GM20431 (cell line): Measurements from ENCODE around the gene MRPL49.

Source experiments
- in situ Hi-C: fragments of 300-500 bp; cut with MseI, MboI; formaldehyde crosslinking; loops from one replicate; pipeline ENCODE4 v1.15.0; 2020; ENCODE audit warnings: low sequenced_read_pairs; ENCODE audit not compliant: unreplicated experiment

MRPL49 gene

DNA sequence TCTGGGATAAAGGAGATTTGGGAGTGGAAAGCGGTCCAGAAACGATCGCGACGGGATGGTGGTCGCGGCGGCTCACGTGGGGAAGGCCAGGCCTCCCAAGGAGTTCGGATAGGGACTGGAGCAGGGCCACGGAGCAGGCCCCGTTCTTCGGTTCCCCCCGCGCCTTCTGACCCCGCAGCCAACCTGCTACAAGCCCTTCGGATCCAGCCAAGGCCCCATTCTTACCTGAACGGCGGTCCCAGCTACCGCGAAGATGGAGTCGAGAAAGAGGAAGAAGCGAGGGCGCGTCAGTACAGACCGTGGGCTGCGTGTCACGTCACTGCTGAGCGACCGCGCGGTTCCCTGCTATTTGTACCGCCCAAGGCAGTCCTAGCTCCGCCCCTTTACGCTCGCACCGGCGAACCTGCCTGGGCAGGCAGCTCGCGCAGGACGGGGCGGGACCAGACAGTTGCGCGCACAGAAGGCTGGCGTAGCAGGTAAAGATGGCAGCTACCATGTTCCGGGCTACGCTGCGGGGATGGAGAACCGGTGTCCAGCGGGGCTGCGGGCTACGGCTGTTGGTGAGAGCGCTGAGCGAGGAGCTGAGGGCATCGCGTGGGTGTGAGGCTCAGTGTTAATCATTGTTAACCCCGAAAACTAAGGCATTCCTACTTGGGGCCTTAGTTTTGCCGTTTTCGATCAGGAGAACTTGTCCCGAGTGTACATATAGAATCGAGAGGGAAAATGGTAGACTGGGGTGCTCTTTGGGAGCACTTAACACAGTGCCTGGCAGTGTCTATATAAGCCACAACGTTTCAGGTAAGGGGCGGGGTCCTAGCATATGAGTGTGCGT is at the start of gene MRPL49, which contains the start of gene FAU:
Gene MRPL49 (plus strand): TSS at position 457 of the 832 bp plus-strand sequence. CDS start 26 bp downstream, at position 483.
Gene FAU (minus strand): TSS at position 270 of the 832 bp plus-strand sequence. CDS start 321 bp downstream, outside the sequence.
- in situ Hi-C loops: no loop called here

DNA sequence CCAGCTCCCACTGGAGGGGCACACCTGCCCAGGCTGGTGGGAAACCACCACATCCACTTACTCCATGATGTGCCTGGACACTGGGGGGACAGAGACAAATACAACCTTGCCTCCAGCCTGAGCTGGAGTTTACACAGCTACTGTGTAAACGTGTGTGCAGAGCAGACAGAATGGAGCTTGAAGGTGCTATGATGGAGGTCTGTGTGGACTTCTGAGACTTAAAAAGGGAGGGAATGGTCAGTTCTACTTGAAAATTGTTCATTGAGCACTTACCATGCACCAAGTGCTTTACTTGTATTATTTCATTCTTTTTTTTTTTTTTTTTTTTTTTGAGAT is 49.5 kb upstream of the MRPL49 start:
- in situ Hi-C loops: no loop called here

DNA sequence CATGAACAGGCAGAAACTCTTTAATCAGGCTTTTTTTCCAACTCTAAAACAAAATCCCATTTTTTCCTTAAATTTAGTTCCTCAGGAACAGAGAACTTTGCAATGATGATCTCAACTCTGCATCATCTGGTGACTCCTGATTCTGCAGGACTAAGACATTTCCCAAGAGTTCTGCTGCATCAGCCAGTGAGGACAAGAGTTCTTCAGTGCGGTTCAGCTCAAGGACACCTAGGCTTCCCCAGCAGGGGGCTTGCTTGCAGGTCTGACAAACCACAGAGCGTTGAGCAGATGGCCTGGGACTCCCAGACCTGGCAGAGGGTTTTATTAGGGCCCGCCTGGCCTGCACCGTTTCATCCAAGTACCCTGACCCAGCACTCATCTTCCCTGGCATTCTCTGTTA is 44.7 kb upstream of the MRPL49 start:
- in situ Hi-C loops: no loop called here

DNA sequence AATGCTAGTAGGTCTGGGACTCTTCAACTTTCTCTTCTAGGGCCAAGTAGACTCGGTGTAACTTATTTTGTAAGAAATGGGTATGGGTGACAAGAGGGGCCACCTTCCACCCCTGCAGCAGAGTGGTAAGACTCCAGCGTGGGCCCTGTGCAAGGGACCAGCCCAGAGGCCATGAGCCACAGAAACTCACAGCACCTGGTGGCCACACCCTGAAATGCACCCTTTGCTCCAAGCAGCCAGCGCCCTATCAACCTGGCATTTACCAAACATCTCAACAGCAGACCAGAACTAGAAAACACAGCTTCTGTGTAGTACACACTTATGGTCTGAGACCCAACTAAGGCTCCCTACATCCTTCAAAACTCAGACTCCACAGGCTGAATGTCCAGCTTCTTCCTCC is 44.0 kb upstream of the MRPL49 start:
- in situ Hi-C loops: no loop called here

DNA sequence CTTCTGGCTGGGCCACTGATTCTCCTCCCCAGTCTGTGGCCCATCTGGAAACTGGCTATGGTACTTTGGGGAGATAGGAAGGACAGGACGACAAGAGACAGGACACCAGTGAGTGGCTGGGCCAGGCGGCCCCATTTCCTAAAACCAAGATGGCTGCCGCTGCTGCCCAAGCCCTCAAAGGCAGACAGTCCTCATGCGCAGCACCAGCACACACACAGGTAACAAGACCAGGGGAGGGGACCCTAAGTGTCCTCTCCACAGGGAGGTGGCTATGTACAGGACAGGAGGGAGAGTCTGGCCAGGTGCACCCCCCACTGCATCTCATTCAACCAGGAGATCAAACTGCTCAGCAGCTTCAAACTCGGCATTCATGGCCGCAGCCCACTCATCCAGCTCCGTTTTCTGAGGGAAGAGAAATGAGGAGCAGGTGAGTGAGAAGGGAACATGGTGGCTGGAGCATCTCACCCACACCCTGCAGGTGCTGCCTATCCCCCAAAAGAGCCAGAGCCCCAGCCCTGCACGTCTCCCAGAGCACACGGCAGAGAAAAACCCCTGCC is 43.3 kb upstream of the MRPL49 start:
- in situ Hi-C loops: no loop called here

DNA sequence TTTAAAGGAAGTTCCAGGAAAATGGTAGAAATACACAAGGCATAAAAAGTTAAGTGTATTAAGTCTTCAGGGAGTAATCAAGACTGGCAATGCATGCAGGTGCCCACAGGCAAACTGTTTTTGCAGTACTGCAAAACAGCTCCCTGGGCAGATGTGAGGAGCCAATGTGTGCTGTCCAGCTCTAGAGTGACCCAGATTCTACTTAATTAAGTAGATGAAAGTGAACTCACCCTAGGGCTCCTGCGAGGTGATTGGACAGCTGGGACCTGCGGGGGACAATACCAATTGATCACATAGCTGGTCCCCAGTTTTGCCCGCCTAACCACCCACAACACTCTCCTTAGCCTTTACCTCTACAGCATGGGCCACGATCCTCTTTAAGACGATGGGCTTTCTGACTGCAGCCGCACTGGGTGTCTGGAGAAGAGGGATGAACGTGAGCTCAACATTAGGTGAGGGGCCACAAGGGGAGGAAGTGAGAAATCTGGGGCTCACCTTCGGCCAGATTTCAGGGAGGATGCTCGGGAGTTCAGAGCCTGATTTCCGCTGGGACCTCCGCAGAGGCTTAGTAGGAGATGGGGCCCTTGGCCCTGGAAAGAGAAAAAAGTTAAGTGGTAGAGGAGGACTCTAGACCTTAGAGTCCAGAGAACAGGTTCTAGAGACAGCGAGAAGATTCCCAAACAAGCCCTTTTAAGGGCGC is 38.8 kb upstream of the MRPL49 start:
- in situ Hi-C loops: no loop called here

DNA sequence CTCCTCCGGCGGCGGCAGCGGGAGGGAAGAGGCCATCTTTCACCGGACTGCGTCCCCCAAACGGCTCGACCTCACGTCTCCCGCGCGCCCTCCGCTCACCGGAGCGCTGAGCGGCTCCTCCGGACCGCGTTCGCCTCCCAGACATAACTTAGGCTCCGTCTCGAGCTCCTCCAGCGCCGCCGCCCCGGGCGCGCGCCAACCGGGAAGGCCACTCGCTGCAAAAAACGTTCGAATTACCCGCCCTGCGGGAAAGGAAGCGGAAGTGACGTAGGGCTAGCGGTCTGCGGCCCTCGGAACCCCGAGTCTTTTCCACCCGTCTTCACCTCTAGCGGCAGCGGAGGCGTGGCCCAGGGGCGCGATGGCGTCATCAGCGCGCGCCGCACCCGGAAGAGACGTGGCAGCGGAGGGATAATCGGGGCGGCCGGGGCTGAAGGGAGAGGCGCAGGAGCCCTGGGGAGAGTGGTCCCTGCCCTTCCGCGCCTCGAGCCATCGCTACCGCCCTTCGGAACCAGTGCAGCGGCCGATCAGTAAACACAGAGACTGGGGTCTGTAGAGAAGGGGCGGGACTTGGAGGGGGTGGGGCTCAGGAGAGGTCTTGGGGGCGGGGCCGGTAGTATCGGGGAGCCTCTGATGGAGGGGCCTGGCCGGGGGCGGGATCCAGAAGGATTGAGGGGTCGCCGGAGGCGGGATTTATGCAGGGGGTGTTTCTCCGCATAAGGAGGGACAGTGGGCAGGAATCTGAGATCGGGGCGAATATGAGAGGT is 38.1 kb upstream of the MRPL49 start, which contains the start of the genes CDCA5 and ZFPL1:
Gene CDCA5 (minus strand): TSS at position 207 of the 764 bp plus-strand sequence. CDS start 62 bp downstream, at position 145.
Gene ZFPL1 (plus strand): TSS at position 389 of the 764 bp plus-strand sequence. CDS start 477 bp downstream, outside the sequence.
- in situ Hi-C loops: no loop called here

DNA sequence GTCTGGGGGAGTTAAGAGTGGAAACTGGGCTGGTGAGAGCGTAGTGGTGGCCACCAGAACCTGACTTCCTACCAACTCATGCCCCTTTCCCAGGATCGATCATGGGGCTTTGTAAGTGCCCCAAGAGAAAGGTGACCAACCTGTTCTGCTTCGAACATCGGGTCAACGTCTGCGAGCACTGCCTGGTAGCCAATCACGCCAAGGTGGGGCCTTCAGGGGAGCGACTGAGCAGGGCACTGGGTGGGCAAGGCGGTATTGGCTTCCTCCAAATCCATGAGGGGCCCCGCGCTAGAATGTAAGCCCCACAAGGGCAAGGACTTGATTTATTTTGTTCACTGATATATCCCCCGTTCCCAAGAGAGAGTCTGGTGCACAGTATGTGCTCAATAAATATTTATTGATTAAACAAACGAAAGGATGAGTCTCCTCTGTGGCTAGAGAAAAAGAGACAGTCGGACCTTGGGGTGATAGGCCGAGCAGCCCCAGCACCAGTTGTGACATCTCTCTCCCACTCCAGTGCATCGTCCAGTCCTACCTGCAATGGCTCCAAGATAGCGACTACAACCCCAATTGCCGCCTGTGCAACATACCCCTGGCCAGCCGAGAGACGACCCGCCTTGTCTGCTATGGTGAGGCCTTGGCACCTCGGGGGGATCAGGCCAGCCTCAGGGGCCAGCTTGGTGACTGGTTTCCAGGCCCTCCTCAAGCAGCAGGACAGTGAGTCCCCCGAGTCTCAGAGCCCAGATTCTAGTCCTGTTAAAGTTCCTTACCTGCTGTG is 37.3 kb upstream of the MRPL49 start:
- in situ Hi-C loops: no loop called here

DNA sequence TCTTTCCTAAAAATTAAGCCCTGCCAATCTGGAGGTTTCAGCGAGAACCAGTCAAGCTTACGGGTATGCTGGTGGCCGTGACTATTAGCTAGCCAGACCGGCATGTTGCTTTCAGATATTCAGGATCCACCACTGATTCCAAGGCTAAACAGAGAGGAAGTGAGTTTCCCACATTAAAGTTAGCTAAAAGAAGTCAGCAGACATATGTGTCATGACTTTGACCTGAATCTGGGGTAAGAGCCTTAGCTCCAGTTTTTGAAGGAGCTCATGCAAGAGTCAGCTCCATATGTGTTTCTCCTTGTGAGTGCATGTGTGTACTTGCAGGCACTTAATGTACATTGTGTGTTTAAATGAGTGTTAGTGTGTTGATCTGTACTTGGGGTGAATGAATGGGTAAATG is 36.7 kb upstream of the MRPL49 start:
- in situ Hi-C loops: no loop called here

DNA sequence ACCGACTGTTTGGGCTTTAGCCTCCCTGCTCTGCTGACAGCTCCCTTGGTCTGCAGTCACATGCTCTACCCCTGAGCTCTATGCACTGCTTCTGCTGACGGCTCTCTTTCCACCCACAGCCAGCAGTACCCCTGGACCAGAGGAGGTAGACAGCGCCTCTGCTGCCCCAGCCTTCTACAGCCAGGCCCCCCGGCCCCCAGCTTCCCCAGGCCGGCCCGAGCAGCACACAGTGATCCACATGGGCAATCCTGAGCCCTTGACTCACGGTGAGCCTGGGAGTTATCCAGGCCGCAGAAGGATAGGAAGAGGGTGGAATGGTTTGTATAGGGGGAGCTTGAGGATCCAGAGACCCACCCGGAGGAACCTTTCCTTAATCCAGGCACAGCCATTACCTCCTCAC is 35.3 kb upstream of the MRPL49 start:
- in situ Hi-C loops: no loop called here

DNA sequence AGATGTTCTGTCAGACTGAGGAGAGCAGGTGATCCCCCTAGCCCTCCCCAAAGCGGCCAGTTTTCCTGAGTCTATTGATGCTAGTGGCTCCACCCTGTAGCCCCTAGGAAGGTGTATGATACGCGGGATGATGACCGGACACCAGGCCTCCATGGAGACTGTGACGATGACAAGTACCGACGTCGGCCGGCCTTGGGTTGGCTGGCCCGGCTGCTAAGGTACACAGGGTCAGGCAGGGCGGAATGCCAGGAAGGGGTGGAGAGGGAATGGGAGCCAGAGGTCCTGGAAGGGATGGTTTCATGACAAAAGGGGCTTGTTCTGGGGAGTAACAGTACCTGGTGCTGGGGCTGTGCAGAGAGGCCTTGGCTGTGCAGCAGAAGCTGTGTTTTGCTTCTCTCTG is 34.9 kb upstream of the MRPL49 start:
- in situ Hi-C loops: no loop called here

DNA sequence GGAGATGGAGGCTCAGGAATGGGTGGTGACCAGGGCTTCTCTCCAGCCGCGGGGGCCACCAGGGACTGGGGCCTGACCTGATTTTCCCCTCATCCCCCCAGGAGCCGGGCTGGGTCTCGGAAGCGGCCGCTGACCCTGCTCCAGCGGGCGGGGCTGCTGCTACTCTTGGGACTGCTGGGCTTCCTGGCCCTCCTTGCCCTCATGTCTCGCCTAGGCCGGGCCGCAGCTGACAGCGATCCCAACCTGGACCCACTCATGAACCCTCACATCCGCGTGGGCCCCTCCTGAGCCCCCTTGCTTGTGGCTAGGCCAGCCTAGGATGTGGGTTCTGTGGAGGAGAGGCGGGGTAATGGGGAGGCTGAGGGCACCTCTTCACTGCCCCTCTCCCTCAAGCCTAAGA is 34.3 kb upstream of the MRPL49 start:
- in situ Hi-C loops: no loop called here

DNA sequence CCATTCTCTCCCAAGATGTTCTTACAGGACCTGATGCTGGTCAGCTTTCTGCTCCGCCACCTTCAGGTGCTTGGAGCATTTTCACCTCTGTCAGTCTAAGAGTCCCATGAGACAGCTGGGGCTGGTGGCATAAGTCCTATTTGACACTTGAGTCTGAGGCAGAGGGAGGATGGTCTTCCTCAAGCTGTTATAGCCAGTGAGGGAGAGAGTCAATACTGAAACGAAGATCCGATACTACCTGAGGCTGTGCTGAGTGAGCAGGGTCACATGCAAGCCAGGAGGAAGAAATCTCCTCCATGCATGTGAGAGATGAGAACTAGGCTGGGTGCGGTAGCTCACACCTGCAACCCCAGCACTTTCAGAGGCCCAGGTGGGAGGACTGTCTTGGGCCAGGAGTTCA is 32.5 kb upstream of the MRPL49 start:
- in situ Hi-C loops: no loop called here

DNA sequence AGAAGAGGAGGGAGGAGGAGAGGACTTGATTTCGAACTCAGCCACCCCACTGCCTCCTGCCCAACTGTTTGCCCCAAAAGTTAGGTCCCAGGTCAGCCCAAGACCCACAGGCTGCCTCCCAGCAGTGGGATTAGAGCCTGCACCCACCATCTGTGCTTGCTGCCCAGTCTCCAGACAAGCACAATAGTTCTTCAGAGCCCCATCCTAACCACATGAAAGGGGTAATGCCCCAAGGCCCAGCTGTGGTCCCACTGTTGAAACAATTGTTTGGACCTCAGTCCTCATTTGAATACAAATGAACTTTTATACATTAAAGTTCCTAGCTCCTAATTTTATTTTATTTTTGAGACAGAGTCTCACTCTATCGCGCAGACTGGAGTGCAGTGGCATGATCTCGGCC is 31.5 kb upstream of the MRPL49 start:
- in situ Hi-C loops: no loop called here

DNA sequence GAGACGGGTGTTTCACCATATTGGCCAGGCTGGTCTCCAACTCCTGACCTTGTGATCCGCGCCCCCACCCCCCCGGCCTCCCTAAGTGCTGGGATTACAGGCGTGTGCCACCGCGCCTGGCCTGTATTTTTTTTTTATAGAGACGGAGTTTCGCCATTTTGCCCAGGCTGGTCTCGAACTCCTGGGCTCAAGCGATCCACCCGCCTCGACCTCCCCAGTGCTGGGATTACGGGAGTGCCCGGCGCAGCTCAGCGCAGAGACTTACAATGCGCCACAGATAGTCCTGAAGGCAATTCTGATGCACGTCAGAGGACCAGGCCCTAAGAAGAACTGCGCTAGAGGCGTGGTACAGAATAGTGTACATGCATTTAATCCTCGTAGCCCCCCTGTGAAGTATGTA is 26.7 kb upstream of the MRPL49 start:
- in situ Hi-C loops: no loop called here

DNA sequence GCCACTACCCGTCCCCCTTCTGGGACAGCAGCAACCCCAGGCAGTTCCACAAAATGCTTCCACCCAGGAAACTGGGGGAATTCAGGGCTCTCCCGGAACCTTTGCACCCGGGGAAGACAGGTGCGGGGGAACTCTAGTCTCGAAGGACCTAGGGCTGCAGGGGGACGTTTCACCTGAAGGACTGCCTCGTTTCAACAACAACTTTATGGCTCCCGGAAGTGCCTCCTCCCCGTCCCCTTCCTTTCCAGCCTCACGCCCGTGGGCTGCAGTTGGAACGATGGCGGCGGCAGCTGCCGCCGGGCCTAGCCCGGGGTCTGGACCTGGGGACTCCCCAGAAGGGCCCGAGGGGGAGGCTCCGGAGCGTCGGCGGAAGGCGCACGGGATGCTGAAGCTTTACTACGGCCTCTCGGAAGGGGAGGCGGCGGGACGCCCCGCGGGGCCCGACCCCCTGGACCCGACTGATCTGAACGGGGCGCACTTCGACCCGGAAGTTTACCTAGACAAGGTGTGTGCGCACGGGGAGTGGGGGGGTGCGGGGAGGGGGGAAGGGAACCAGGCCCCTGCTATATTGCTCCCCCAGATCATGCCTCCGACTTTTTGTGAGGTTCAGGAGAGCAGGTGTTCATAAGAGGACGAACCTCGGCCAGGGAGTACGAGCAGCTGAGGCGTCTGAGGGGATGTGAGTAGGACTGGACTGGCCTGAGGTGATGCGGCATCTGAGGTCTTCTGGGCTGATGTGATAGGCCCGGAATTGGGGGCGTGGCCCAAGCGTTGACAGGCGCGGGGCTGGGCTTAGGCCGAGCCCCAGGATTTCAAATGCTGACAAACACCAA is 25.9 kb upstream of the MRPL49 start, which contains the start of gene VPS51:
Gene VPS51 (plus strand): TSS at position 241 of the 833 bp plus-strand sequence. CDS start 37 bp downstream, at position 278.
- in situ Hi-C loops: no loop called here

DNA sequence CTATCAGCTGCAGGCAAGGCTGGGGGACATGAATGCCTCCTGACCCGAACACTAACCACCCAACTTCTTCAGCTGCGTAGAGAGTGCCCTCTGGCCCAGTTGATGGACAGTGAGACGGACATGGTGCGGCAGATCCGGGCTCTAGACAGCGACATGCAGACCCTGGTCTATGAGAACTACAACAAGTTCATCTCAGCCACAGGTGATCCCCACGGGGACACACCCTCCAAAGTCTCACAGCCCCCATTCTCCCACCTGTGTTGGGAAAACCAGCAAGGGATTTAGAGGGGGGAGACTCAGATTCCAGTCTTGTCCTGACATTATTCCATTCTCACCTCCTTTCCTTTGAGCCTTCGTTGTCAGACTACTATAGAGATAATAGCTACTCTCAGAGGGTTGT is 25.2 kb upstream of the MRPL49 start:
- in situ Hi-C loops: no loop called here

DNA sequence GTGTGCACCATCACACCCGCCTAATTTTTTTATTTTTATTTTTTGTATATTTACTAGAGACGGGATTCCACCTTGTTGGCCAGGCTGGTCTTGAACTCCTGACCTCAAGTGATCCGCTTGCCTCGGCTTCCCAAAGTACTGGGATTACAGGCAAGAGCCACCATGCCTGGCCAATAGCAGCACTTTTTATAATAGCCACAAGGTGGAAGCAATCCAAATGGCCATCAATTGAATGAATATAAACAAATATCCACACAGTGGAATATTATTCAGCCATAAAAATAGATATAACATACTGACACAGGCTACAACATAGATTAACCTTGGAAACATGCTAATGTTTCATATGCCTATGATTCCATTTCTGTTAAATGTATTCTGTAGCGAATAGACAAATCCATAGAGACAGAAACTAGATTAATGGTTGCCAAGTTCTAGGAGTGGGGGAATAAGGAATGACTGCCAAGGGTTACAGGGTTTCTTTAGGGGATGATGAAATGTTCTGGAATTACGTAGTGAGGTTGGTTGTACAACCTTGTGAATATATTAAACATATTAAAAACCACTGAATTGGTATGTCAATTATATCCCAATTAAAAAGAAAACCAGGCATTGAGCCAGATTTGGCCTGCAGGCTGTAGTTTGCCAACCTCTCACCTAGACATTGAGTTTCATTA is 21.3 kb upstream of the MRPL49 start:
- in situ Hi-C loops: no loop called here
